Urinary bladder (tissue), 4 donors: Measurements from ENCODE around the gene NTHL1. TPM values are rescaled to one million over a fixed set of nuclear protein-coding genes. Genes with fewer than 3 reads are reported as not detected.

Experiments
- DNase-seq: peaks from one replicate; pipeline ENCODE4 v3.0.0-alpha.2; 2015; ENCODE audit errors: extremely low spot score
- H3K27ac ChIP-seq: one replicate; pipeline ENCODE4 v1.5.1; 2013; ENCODE audit warnings: low read depth, mild to moderate bottlenecking, moderate library complexity
- H3K36me3 ChIP-seq: one replicate; pipeline ENCODE4 v1.6.1; 2013; ENCODE audit warnings: mild to moderate bottlenecking, moderate library complexity; ENCODE audit not compliant: insufficient read depth
- H3K4me1 ChIP-seq: one replicate; pipeline ENCODE4 v1.6.1; 2013; ENCODE audit warnings: mild to moderate bottlenecking, moderate library complexity; ENCODE audit not compliant: insufficient read depth
- H3K4me3 ChIP-seq: one replicate; pipeline ENCODE4 v1.5.1; 2013; ENCODE audit warnings: low read depth, low read length
- WGBS: extraction: QIAGEN DNeasy Blood & Tissue Kit; methylation state at CpG from one replicate; pipeline ENCODE4 v1.1.7; 2013; 5-methylcytosine and 5-hydroxymethylcytosine counted together
- polyA plus RNA-seq: library from polyadenylated mRNA; stranded (reverse); fragments of 200-250 nt; gene quantifications from one replicate; pipeline ENCODE4 v1.2.3, GENCODE V29; 2013
- total RNA-seq: library from RNA; depleted of rRNA; stranded (reverse); fragments of >200 nt; gene quantifications from one replicate; pipeline ENCODE4 v1.2.3, GENCODE V29; 2014
- donor health status: healthy with polysubstance abuse.
- donor health status: healthy.

The NTHL1 gene
- total and polyA plus RNA-seq, 2 donors = 13.7 to 28.5 TPM

DNA sequence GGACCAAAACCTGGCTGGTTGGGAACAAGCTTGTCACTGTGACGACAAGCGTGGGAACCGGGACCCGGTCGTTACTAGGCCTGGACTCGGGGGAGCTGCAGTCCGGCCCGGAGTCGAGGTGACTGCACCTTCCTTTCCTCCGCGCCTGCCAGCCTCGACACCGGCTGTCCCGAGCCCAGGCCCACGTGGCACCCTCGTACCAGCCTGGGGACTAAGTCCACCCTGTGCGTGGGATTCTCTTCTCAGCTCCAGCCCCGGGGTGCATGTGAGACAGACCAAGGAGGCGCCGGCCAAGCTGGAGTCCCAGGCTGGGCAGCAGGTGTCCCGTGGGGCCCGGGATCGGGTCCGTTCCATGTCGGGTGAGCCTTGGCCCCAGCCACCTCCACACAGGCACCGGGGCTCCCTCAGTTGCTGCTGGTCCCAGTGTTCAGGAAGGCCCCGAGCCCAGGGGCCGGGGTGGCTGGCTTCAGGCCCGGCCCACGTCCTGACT lies 31.7 kb upstream of the NTHL1 start:
- peaks cover 2% of the 10 kb centered on the region for H3K36me3 ChIP-seq
- WGBS = 95% methylated on average over 30 of the region's 30 CpGs

DNA sequence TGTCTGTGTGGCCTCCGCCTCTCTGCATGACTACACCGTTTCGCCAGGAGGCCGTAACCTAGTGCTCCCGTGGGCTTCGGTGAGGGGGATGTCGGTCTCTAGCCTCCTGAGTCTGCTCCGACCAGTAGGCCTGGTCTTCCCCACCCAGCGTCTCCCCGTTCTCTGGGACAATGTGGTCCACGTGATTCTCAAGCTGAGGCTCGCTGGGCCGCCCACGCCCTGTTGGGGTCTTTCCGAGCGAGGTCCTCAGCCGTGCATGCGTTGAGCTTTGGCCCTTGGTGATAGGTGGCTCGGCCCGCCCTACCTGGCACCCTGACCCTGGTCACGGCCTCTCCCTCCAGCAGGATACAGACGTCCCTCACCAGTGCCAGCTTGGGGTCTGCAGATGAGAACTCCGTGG lies 31.1 kb upstream of the NTHL1 start:
- 93% methylated on average over 23 of the region's 23 CpGs for WGBS
- Histone ChIP-seq H3K4me1 (no peaks in the 10 kb centered on the region), H3K27ac (no peak overlapping the region), H3K4me3 (no peak overlapping the region), H3K36me3 (peaks cover 2% of the 10 kb centered on the region)
- DNase-seq = no peak

More for the DNA sequence above, 31.7 kb upstream of the NTHL1 start:
- Histone ChIP-seq H3K4me3 (no peak overlapping the region), H3K27ac (no peak overlapping the region), H3K4me1 (no peaks in the 10 kb centered on the region)
- no peak for DNase-seq

DNA sequence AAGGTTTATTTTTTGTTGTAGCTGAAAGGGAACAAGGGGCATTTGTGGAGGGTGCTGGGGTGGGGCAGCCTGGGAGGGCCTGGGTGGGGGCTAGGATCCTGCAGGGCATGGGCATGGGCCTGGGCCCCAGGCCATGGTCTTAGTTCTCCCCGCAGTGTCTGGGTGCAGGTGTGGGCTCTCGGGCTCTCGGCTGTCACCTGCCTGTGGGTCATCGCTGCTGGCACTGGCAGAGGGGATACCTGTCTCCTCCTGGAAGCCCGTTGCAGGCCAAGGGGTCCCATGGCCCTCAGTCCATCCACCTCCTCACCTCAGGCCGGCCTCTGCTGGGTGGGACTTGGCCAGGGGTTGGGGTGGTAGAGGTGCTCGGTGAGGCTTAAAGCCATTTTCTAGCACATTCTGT lies 30.5 kb upstream of the NTHL1 start:
- peaks cover 3% of the 10 kb centered on the region for H3K36me3 ChIP-seq
- H3K4me3 ChIP-seq = no peak overlapping the region
- no peak for DNase-seq
- H3K27ac ChIP-seq = no peak overlapping the region
- no peaks in the 10 kb centered on the region for H3K4me1 ChIP-seq
- WGBS = 96% methylated on average over 7 of the region's 7 CpGs

DNA sequence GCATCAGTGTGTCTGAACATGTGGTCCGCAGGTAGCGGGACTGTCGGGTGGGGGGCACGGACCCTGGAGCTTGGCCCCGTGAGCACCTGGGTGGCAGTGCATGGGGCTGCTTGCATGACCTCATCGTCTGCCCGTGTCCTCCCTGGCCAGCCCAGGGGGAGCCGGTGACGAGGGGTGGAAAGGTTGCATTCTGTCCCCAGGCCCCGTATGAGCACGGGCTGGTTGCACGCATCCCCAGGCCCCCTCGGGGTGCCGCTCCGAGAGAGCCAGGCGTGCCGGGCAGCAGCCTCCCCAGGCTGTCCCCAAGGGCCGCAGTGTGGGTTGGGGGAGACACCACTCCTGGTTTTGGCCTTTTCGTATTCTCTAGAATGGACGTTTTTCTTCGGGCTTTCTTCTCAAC lies 30.1 kb upstream of the NTHL1 start:
- DNase-seq = no peak
- H3K27ac ChIP-seq = no peak overlapping the region
- no peak overlapping the region for H3K4me3 ChIP-seq
- H3K36me3 ChIP-seq = peaks cover 4% of the 10 kb centered on the region
- no peaks in the 10 kb centered on the region for H3K4me1 ChIP-seq
- 93% methylated on average over 21 of the region's 21 CpGs for WGBS

DNA sequence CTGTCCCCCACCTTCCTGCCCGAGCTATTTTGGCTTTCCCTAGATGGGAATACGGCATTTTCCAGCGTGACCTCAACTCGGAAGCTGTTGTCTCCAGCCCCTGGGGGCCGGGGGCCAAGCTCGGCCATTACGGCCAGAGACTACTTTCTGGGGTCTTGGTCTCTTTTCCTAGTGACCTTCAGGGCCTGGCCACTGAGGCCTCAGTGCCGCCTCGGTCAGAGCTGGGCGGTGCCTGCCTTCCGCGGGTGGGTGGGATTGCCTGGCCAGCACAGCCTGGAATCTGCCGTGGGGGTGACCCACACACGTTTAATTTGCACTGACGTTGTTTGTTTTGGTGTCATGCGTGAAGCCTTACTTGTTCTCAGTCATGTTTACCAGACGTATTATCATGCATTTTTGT lies 29.4 kb upstream of the NTHL1 start:
- no peak for DNase-seq
- peaks cover 4% of the 10 kb centered on the region for H3K36me3 ChIP-seq
- no peaks in the 10 kb centered on the region for H3K4me1 ChIP-seq
- H3K27ac ChIP-seq = no peak overlapping the region
- no peak overlapping the region for H3K4me3 ChIP-seq
- WGBS = 89% methylated on average over 17 of the region's 17 CpGs

DNA sequence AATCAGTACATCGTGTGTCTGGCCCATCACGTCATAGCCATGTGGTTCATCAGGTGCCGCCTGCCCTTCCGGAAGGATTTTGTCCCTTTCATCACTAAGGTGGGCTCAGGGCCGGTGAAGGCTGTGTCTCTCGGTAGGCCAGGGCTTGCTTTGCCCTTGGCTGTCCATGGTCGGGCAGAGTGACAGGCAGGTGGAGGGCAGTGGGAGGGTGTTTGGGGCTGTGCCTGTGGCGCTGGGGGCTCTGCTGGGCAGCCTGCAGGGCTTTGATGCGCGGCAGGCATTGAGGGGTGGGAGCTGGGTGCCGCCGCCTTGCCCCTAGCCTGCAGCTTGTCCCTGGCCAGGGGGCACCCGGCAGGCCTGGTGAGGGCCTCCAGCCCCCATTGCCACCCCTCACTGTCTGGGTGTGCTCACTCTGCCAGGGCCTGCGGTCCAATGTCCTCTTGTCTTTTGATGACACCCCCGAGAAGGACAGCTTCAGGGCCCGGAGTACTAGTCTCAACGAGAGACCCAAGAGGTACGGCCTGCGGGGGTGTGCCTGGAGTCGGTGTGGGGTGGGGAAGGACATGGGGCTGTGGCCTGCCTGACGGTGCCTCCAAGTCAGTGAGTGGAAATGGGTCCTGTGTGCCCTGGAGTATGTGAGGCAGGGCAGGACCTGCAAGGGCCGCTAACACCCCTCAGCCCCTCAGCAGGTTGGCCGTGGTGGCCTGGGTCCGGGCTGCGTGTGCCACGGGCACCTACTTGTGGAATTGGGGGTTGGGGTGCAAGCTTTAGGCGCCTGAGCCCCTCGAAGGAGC lies 28.6 kb upstream of the NTHL1 start:
- Histone ChIP-seq H3K36me3 (peaks cover 4% of the 10 kb centered on the region), H3K27ac (no peak overlapping the region), H3K4me3 (no peak overlapping the region), H3K4me1 (no peaks in the 10 kb centered on the region)
- WGBS = 94% methylated on average over 28 of the region's 28 CpGs
- no peak for DNase-seq

DNA sequence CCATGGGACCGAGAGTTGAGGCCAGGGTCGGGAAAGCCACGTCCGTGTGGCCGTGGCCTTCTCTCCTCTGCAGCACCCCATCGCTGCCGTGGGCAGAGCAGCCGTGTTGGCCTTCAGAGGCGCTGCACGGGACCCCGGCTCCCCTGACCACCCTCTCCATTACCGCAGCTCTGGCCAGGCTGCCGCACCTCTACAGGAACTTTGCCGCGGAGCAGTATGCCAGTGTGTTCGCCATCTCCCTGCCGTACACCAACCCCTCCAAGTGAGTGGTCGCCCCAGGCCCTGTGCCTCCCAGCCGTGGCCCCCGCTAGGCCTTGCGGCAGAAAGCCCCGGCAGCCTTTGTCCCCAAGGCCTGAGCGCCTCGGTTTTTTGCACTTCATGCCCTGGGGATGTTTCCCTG lies 28.0 kb upstream of the NTHL1 start:
- DNase-seq = no peak
- 94% methylated on average over 24 of the region's 24 CpGs for WGBS
- no peak overlapping the region for H3K4me3 ChIP-seq
- no peak overlapping the region for H3K27ac ChIP-seq
- H3K4me1 ChIP-seq = no peaks in the 10 kb centered on the region
- peaks cover 4% of the 10 kb centered on the region for H3K36me3 ChIP-seq

DNA sequence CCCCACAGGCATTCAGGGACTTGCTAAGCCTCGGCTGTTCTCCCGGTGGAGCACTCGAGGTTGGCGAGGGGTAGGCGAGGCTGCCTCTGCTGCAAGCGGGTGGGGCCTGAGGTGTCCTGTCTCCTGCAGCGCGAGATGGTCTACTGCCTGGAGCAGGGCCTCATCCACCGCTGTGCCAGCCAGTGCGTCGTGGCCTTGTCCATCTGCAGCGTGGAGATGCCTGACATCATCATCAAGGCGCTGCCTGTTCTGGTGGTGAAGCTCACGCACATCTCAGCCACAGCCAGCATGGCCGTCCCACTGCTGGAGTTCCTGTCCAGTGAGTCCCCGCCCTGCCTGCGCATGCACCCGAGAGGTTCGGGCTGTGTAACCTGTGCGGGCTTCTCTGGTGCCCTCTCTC lies 26.4 kb upstream of the NTHL1 start:
- no peak for DNase-seq
- Histone ChIP-seq H3K4me3 (no peak overlapping the region), H3K36me3 (peaks cover 2% of the 10 kb centered on the region), H3K27ac (no peak overlapping the region), H3K4me1 (no peaks in the 10 kb centered on the region)
- 94% methylated on average over 20 of the region's 20 CpGs for WGBS

DNA sequence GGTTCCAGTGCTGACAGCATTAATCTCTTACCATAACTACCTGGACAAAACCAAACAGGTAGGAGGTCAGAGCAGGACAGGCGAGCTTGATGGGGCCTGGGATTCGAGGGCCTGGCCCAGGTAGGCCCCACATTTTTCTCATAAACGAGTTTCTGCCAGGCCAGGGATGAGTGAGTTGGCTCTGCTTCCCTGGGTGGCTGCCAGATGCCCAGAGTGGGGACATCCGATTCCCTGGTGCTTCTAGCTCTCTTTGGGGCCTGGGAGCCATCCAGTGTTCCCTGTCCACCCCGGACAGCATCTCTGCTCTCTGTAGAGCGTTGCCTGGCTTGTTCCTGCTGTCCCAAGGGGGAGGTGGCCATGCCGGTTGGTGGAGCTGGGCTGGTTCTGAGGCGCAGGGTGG lies 25.3 kb upstream of the NTHL1 start:
- Histone ChIP-seq H3K36me3 (peaks cover 2% of the 10 kb centered on the region), H3K4me3 (no peak overlapping the region), H3K4me1 (no peaks in the 10 kb centered on the region), H3K27ac (no peak overlapping the region)
- WGBS = 87% methylated on average over 8 of the region's 8 CpGs
- DNase-seq = no peak

DNA sequence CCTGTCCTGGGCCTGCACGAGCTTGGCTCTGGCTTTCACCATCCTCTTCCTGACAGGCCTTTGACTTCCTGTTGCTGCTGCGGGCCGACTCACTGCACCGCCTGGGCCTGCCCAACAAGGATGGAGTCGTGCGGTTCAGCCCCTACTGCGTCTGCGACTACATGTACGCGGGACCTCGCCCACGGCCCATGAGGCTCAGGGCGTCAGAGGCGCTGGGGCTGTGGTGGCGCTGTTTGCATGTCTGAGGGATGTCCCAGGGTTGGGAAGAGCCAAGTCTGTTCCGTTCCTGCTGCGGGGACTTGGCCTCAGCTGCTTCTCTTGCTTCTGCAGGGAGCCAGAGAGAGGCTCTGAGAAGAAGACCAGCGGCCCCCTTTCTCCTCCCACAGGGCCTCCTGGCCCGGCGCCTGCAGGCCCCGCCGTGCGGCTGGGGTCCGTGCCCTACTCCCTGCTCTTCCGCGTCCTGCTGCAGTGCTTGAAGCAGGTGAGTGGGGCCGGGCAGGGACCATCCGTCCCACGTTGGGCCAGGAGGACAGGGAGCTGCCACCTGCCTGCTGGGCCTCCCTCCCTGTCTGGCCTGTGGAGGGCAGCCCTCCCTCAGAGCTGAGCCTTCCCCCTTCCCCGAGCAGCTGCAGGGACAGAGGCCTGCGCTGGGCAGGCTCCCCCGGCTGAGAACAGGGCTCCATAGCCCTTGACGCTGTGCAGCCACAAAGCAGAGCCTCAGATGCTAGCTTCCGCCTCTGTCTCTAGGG lies 24.0 kb upstream of the NTHL1 start:
- WGBS = 77% methylated on average over 34 of the region's 34 CpGs
- Histone ChIP-seq H3K27ac (no peak overlapping the region), H3K4me1 (no peaks in the 10 kb centered on the region), H3K36me3 (peaks cover 2% of the 10 kb centered on the region), H3K4me3 (no peak overlapping the region)
- no peak for DNase-seq

DNA sequence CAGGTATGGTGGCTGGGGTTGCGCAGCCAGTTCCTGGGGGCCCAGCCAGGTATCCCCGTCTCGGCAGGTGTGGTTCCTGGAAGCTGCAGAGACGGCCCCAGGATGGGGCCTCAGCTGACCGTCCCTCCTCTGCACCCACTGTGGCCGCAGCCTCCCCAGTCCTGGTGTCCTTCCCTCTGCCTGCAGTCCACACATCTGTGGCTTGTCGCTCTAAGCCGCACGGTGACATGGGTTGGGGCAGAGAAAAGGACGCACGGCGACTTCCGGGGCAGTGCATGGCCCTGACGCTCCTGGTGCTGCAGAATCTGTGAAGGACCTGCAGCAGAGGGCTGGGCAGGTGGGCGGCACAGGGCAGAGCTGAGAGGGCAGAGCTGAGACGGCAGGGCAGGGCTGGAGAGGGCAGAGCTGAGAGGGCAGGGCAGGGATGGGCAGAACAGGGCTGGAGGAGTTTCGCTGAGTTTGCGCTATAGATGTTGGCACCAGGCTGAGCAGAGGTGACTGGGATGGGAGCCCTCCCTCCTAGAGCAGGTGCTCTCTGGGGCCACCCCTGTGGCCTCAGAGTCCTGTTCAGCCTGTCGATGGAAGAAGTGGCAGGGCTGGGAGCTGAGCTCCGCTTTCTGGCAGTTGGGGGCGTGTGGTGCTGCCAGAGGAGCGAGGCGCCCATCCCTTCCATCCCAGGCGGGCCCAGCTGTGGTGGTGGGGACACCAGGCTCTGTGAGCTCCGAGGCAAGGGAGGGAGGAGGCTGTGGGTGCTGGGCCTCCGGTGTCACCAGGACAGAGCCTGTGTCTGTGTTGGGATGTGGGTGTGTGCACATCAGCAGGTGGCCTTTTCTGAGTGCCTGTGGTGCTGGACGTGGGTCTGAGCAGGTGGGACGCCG lies 23.2 kb upstream of the NTHL1 start:
- H3K36me3 ChIP-seq = peaks cover 2% of the 10 kb centered on the region
- no peak overlapping the region for H3K27ac ChIP-seq
- H3K4me3 ChIP-seq = no peak overlapping the region
- no peak for DNase-seq
- no peaks in the 10 kb centered on the region for H3K4me1 ChIP-seq
- WGBS = 92% methylated on average over 29 of the region's 29 CpGs

DNA sequence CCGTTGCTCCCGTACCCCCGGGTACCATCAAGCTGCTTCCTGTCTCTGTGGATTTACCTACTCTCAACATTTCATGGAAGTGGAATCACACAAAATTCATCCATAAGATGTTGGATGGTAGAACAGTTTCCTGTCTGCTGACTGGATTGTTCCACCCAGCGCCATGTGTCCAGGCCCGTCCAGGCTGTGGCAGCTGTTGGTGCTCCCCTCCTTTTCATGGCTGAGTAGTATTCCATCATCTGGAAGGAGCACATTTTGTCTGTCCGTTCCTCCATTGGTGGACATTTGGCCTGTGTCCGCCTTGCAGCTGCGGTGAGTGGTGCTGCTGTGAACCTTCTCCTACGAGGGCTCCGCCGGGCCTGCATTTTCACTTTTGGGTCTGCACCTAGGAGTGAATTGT lies 18.5 kb upstream of the NTHL1 start:
- Histone ChIP-seq H3K27ac (no peak overlapping the region), H3K4me3 (no peak overlapping the region), H3K4me1 (no peaks in the 10 kb centered on the region), H3K36me3 (peaks cover 6% of the 10 kb centered on the region)
- DNase-seq = no peak
- WGBS = 97% methylated on average over 11 of the region's 11 CpGs

DNA sequence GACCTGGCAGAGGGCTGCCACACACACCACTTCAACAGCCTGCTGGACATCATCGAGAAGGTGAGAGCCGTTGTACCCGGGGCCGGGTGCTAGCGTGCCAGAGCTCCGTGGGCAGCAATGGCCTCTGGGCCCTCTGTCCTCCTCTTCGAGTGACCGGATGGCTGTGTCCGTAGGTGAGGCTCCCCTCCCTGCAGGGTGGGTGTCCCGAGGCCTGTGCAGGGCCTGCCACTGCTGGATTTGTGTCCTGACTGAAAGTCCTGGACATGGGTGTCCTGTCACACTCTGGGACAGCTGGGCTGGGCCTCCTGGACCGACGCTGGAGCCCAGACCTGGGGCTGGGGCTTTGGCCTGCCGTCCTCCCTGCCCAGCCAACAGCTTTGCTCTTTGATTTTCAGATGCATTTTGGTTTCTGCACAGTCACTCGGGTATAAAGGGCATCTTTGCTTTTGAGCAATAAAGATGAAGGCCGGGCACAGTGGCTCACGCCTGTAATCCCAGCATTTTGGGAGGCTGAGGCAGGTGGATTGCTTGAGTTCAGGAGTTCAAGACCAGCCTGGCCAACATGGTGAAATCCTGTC lies 16.8 kb upstream of the NTHL1 start:
- 91% methylated on average over 16 of the region's 16 CpGs for WGBS
- Histone ChIP-seq H3K4me3 (no peak overlapping the region), H3K4me1 (no peaks in the 10 kb centered on the region), H3K27ac (no peak overlapping the region), H3K36me3 (peaks cover 9% of the 10 kb centered on the region)
- no peak for DNase-seq
